ENCODE results near the gene WHAMM. TPM values are rescaled to one million over a fixed set of nuclear protein-coding genes. Genes with fewer than 3 reads are reported as not detected.

Gene WHAMM
- polyA plus RNA-seq, 1 donor (not counting 4 experiments of a cell fraction or from before 2014, with no cell fraction given), result 4.7 TPM

GRCh38 chr15:82878325-82878724 lies 68.9 kb downstream of the WHAMM start:
- dilution Hi-C loops (cut with MboI; ENCODE audit: extremely low pct_ligation_motif_present, low sequenced_read_pairs), result no loop called here
- no peak for TF ChIP-seq CTCF (optimal IDR thresholded peaks at IDR 0.05 in 1 of 3, IDR thresholded peaks at IDR 0.05 in 1 of 3, conservative IDR thresholded peaks at IDR 0.05 in 1 of 3; ENCODE audit: extremely low read depth in 1 of 3, insufficient read depth in 2 of 3, low read length in 3 of 3)
- no peak for TF ChIP-seq EZH2 (IDR thresholded peaks at IDR 0.05; ENCODE audit: low read length)

GRCh38 chr15:82880704-82881103 lies 71.3 kb downstream of the WHAMM start:
- no peaks in the 10 kb centered on the region for H3K27me3 ChIP-seq (ENCODE audit: control insufficient read depth, extremely low read depth, insufficient read depth, low read length)

More at GRCh38 chr15:82878325-82878724, 68.9 kb downstream of the WHAMM start:
- H3K4me3 ChIP-seq (ENCODE audit: control insufficient read depth in 2 of 3, extremely low read depth in 1 of 3, insufficient read depth in 2 of 3, low read depth in 1 of 3, low read length in 3 of 3), result no peak overlapping the region
- H2AFZ ChIP-seq (ENCODE audit: control insufficient read depth, low read length), result no peak overlapping the region
- H3K9me1 ChIP-seq (ENCODE audit: control insufficient read depth, extremely low read depth, insufficient read depth, low read length), result no peaks in the 10 kb centered on the region
- no peaks in the 10 kb centered on the region for H4K20me1 ChIP-seq (ENCODE audit: control insufficient read depth, extremely low read depth, insufficient read depth, low read length)
- no peak overlapping the region for H3K9ac ChIP-seq (ENCODE audit: control insufficient read depth, extremely low read depth, insufficient read depth, low read length)
- DNase-seq (ENCODE audit: low read depth, low spot score) (no peak), FAIRE-seq (no peak)
- H3K27me3 ChIP-seq (ENCODE audit: control insufficient read depth, extremely low read depth, insufficient read depth, low read length), result no peaks in the 10 kb centered on the region
- no peaks in the 10 kb centered on the region for H3K36me3 ChIP-seq (ENCODE audit: control insufficient read depth in 2 of 2, extremely low read depth in 1 of 2, insufficient read depth in 2 of 2, low read length in 2 of 2)
- no peaks in the 10 kb centered on the region for H3K79me2 ChIP-seq (ENCODE audit: control insufficient read depth, insufficient read depth, low read length)
- no peak overlapping the region for H3K4me2 ChIP-seq (ENCODE audit: control insufficient read depth, extremely low read depth, insufficient read depth, low read depth, low read length)
- H3K4me1 ChIP-seq (ENCODE audit: control insufficient read depth, extremely low read depth, insufficient read depth, low read length), result peaks cover 3% of the 10 kb centered on the region
- no peak overlapping the region for H3K27ac ChIP-seq (ENCODE audit: control insufficient read depth, insufficient read depth, low read length)
- H3K9me3 ChIP-seq (ENCODE audit: control insufficient read depth, low read depth, low read length), result no peaks in the 10 kb centered on the region

More at GRCh38 chr15:82880704-82881103, 71.3 kb downstream of the WHAMM start:
- Histone ChIP-seq H3K27ac (ENCODE audit: control insufficient read depth, insufficient read depth, low read length) (no peak overlapping the region), H3K4me2 (ENCODE audit: control insufficient read depth, extremely low read depth, insufficient read depth, low read depth, low read length) (no peak overlapping the region), H3K4me1 (ENCODE audit: control insufficient read depth, extremely low read depth, insufficient read depth, low read length) (no peaks in the 10 kb centered on the region), H3K4me3 (ENCODE audit: control insufficient read depth in 2 of 3, extremely low read depth in 1 of 3, insufficient read depth in 2 of 3, low read depth in 1 of 3, low read length in 3 of 3) (no peak overlapping the region), H3K9me1 (ENCODE audit: control insufficient read depth, extremely low read depth, insufficient read depth, low read length) (no peaks in the 10 kb centered on the region), H2AFZ (ENCODE audit: control insufficient read depth, low read length) (no peak overlapping the region), H3K36me3 (ENCODE audit: control insufficient read depth in 2 of 2, extremely low read depth in 1 of 2, insufficient read depth in 2 of 2, low read length in 2 of 2) (no peaks in the 10 kb centered on the region), H4K20me1 (ENCODE audit: control insufficient read depth, extremely low read depth, insufficient read depth, low read length) (no peaks in the 10 kb centered on the region), H3K79me2 (ENCODE audit: control insufficient read depth, insufficient read depth, low read length) (no peaks in the 10 kb centered on the region), H3K9me3 (ENCODE audit: control insufficient read depth, low read depth, low read length) (no peaks in the 10 kb centered on the region), H3K9ac (ENCODE audit: control insufficient read depth, extremely low read depth, insufficient read depth, low read length) (no peak overlapping the region)
- dilution Hi-C loops (cut with MboI; ENCODE audit: extremely low pct_ligation_motif_present, low sequenced_read_pairs), result no loop called here
- no peak for TF ChIP-seq CTCF (optimal IDR thresholded peaks at IDR 0.05 in 1 of 3, IDR thresholded peaks at IDR 0.05 in 1 of 3, conservative IDR thresholded peaks at IDR 0.05 in 1 of 3; ENCODE audit: extremely low read depth in 1 of 3, insufficient read depth in 2 of 3, low read length in 3 of 3)
- no peak for TF ChIP-seq EZH2 (IDR thresholded peaks at IDR 0.05; ENCODE audit: low read length)
- FAIRE-seq, result no peak
- DNase-seq (ENCODE audit: low read depth, low spot score), result no peak

All from keratinocyte (primary cell).